PFSK-1 (cell line): Measurements from ENCODE around the gene KIF19.

Source experiments
- FOXP2 ChIP-seq: optimal IDR thresholded peaks from 2 replicates; pipeline ENCODE3; 2011; ENCODE audit warnings: borderline replicate concordance, control low read depth, inconsistent platforms; ENCODE audit not compliant: insufficient read depth; ENCODE audit errors: extremely low read length, extremely low read depth
- POLR2AphosphoS5 ChIP-seq: IDR thresholded peaks from 2 replicates; pipeline ENCODE4 v1.6.1; 2012; ENCODE audit warnings: low read depth, mild to moderate bottlenecking, control low read depth, low read length, moderate library complexity
- TAF1 ChIP-seq: IDR thresholded peaks from 2 replicates; pipeline ENCODE4 v1.6.1; 2012; ENCODE audit warnings: low read length, control low read depth, borderline replicate concordance; ENCODE audit not compliant: insufficient read depth
- TF ChIP-seq, protein P1 (sequence below), 2 experiments: IDR thresholded peaks; 2 replicates each; pipeline versions ENCODE4 v1.6.1 to v1.8.0; 2011 to 2012; ENCODE audit warnings: low read depth in 2 of 2, low read length in 2 of 2, control low read depth in 1 of 2, inconsistent platforms in 1 of 2, mild to moderate bottlenecking in 1 of 2, moderate library complexity in 1 of 2; ENCODE audit not compliant: insufficient read depth in 1 of 2

DNA sequence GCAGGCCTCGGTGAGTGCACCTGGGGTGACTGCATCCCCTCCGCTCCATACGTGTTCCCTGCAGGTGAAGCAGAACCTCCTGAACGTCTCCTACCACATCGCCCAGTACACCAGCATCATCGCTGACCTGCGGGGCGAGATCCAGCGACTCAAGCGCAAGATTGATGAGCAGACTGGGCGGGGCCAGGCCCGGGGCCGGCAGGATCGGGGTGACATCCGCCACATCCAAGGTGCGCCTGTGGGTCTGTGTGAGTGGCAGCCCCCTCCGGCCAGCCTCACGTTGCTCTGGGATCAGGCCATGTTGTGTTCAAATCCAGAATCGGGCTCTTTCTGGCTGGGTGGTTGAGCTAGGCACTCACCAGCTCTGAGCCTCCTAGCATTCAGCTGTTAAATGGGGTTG lies 23.1 kb downstream of the KIF19 start:
- TF ChIP-seq FOXP2 (no peak), POLR2AphosphoS5 (no peak), TAF1 (no peak)
- TF ChIP-seq, protein P1, sequence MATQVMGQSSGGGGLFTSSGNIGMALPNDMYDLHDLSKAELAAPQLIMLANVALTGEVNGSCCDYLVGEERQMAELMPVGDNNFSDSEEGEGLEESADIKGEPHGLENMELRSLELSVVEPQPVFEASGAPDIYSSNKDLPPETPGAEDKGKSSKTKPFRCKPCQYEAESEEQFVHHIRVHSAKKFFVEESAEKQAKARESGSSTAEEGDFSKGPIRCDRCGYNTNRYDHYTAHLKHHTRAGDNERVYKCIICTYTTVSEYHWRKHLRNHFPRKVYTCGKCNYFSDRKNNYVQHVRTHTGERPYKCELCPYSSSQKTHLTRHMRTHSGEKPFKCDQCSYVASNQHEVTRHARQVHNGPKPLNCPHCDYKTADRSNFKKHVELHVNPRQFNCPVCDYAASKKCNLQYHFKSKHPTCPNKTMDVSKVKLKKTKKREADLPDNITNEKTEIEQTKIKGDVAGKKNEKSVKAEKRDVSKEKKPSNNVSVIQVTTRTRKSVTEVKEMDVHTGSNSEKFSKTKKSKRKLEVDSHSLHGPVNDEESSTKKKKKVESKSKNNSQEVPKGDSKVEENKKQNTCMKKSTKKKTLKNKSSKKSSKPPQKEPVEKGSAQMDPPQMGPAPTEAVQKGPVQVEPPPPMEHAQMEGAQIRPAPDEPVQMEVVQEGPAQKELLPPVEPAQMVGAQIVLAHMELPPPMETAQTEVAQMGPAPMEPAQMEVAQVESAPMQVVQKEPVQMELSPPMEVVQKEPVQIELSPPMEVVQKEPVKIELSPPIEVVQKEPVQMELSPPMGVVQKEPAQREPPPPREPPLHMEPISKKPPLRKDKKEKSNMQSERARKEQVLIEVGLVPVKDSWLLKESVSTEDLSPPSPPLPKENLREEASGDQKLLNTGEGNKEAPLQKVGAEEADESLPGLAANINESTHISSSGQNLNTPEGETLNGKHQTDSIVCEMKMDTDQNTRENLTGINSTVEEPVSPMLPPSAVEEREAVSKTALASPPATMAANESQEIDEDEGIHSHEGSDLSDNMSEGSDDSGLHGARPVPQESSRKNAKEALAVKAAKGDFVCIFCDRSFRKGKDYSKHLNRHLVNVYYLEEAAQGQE (IDR thresholded peaks at IDR 0.05; ENCODE audit: insufficient read depth in 1 of 2, low read depth in 2 of 2, low read length in 2 of 2) = no peak
